HG03135 (cell line): ENCODE results near the gene CFL1.

Experiments used
- ATAC-seq: cut with Tn5 transposase; IDR thresholded peaks from one replicate; pipeline ENCODE4 v1.9.1; 2021; ENCODE audit warnings: mild to moderate bottlenecking, moderate library complexity; ENCODE audit not compliant: unreplicated experiment

Gene CFL1

GRCh38 chr11:65870706-65871681 is 13.0 kb upstream of the CFL1 start:
- ATAC-seq: no peak

- no peak for ATAC-seq
Observed at GRCh38 chr11:65870307-65870658, 12.3 kb upstream of the CFL1 start.

GRCh38 chr11:65869643-65870306 is 11.8 kb upstream of the CFL1 start:
- no peak for ATAC-seq

- ATAC-seq: no peak
Observed at GRCh38 chr11:65868907-65869306, 10.9 kb upstream of the CFL1 start.

- ATAC-seq: no peak
Observed at GRCh38 chr11:65868076-65868667, 10.2 kb upstream of the CFL1 start.

GRCh38 chr11:65867284-65868071 is 9.5 kb upstream of the CFL1 start:
- ATAC-seq: no peak

- ATAC-seq: no peak
Observed at GRCh38 chr11:65866509-65867283, 8.7 kb upstream of the CFL1 start.

- ATAC-seq: no peak
Observed at GRCh38 chr11:65865550-65866172, 7.7 kb upstream of the CFL1 start.

GRCh38 chr11:65864706-65865471 is 6.9 kb upstream of the CFL1 start:
- no peak for ATAC-seq

- ATAC-seq: no peak
Observed at GRCh38 chr11:65863889-65864705, 6.1 kb upstream of the CFL1 start.

- ATAC-seq: no peak
Observed at GRCh38 chr11:65862941-65863888, 5.2 kb upstream of the CFL1 start.

- ATAC-seq: no peak
Observed at GRCh38 chr11:65862191-65862735, 4.3 kb upstream of the CFL1 start.

- no peak for ATAC-seq
Observed at GRCh38 chr11:65861533-65862183, 3.7 kb upstream of the CFL1 start.

GRCh38 chr11:65861165-65861505 is 3.2 kb upstream of the CFL1 start:
- ATAC-seq: no peak

- ATAC-seq: peak; percentile 27
Observed at GRCh38 chr11:65860278-65861164, 2.5 kb upstream of the CFL1 start, which contains the start of gene MUS81. TSS of gene MUS81 (plus strand) at chr11:65860433. CDS start at chr11:65860754, 321 bp downstream.
